Transverse colon (tissue), 4 donors: ENCODE data around the gene IRF4.

Source experiments
- EP300 ChIP-seq: sonication (generic); formaldehyde crosslinking; IDR thresholded peaks from one replicate; pipeline ENCODE4 v1.6.1; 2017; ENCODE audit warnings: antibody characterized with exemption, low read depth
- POLR2A ChIP-seq: fragments of 450-650 bp; IDR thresholded peaks from one replicate; pipeline ENCODE4 v1.6.1; 2016; ENCODE audit warnings: antibody characterized with exemption, mild to moderate bottlenecking, moderate library complexity
- POLR2AphosphoS5 ChIP-seq, 3 donors: sonication (generic); formaldehyde crosslinking; IDR thresholded peaks; one replicate each; pipeline ENCODE4 v1.6.1; 2016; ENCODE audit warnings: antibody characterized with exemption in 3 of 3
- TF ChIP-seq, protein P1 (sequence below), 5 experiments: fragments of 200-600 bp in 3 of 5; fragments of 450-650 bp in 2 of 5; sonication (generic) in 3 of 5; IDR thresholded peaks; 1 replicate in 2 of 5; 2 replicates in 3 of 5; pipeline ENCODE4 v1.5.1; 2016 to 2017; ENCODE audit warnings: antibody characterized with exemption in 5 of 5, inconsistent platforms in 3 of 5, mild to moderate bottlenecking in 2 of 5, moderate library complexity in 1 of 5

DNA sequence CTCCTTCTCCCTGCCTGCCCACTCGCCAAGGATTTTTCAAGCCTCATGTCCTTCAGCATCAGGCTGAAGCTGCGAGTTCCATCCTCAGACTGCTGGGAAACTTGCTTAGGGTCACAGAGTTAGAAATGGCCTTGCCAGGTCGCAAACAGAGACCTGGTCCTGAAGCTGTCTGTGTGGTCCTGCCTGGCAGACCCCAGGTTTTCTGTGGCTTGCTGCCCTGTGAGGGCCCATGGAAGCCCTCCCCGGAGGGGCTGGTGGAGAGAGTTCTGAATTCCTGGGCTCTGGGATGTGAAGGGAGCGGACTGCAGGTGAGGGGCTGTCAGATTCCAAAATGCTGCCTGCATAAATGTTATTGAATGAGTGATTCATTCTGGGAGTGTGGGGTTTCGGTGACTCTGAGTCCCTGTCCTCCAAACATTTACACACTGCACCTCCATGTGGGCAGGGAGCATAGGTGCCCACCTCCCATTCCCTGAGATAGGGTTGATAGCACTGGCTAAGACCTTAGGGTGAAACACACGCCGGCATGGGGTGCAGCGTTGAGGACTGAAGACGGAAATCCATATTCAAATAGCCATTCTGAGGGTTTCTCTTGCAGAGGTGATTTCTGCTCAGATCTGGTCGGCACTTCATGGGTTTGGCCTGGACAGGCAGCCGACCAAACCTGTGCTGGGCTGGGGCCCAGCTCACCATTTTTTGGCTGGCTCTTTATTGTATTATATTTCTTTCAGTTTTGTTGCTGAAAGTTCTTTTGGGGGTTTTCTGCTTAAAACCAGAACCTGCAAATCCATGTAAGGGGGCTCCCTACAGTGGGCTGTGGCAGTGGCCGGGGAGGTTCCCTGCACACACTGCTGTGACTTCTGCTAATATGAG is 21.8 kb upstream of the IRF4 start:
- TF ChIP-seq POLR2A, result no peak
- TF ChIP-seq, protein P1, sequence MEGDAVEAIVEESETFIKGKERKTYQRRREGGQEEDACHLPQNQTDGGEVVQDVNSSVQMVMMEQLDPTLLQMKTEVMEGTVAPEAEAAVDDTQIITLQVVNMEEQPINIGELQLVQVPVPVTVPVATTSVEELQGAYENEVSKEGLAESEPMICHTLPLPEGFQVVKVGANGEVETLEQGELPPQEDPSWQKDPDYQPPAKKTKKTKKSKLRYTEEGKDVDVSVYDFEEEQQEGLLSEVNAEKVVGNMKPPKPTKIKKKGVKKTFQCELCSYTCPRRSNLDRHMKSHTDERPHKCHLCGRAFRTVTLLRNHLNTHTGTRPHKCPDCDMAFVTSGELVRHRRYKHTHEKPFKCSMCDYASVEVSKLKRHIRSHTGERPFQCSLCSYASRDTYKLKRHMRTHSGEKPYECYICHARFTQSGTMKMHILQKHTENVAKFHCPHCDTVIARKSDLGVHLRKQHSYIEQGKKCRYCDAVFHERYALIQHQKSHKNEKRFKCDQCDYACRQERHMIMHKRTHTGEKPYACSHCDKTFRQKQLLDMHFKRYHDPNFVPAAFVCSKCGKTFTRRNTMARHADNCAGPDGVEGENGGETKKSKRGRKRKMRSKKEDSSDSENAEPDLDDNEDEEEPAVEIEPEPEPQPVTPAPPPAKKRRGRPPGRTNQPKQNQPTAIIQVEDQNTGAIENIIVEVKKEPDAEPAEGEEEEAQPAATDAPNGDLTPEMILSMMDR (IDR thresholded peaks at IDR 0.05), result no peak
- TF ChIP-seq EP300, result no peak
- no peak for TF ChIP-seq POLR2AphosphoS5 (IDR thresholded peaks at IDR 0.05)
